Mammary epithelial cell (primary cell): Measurements from ENCODE around the gene IFNL4.

Source experiments
- EZH2 ChIP-seq: IDR thresholded peaks from 2 replicates; pipeline ENCODE4 v1.6.1; 2012; ENCODE audit warnings: low read length, inconsistent platforms, borderline replicate concordance
- TF ChIP-seq, protein P1 (sequence below), 2 donors: IDR thresholded peaks in 1 of 2; conservative IDR thresholded peaks in 1 of 2; 2 replicates each; pipeline ENCODE4 v1.5.1; 2011 to 2012; ENCODE audit warnings: inconsistent platforms in 2 of 2, low read length in 2 of 2, mild to moderate bottlenecking in 2 of 2, control low read depth in 1 of 2, low read depth in 1 of 2; ENCODE audit not compliant: insufficient read depth in 1 of 2; ENCODE audit errors: extremely low read depth in 1 of 2

DNA sequence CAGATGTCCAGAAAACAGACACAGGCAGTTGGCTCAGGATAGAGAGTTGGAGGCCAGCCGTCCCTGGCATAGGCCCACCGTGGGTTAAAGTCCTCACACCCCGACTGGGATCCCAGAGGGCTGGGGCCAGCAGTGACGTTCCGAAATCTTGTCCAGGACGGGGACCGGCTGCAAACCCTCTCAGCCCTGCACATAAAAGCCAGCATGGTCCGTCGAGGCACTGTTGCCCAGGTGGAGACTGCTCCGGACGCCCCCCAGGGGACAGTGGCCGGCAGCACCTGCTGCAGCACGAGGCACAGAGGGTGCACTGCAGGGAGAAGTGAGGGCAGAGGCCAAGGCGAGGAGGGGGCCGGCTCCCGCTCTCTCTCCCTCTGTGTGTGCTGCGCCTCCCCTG is 15.3 kb upstream of the IFNL4 start:
- TF ChIP-seq, protein P1, sequence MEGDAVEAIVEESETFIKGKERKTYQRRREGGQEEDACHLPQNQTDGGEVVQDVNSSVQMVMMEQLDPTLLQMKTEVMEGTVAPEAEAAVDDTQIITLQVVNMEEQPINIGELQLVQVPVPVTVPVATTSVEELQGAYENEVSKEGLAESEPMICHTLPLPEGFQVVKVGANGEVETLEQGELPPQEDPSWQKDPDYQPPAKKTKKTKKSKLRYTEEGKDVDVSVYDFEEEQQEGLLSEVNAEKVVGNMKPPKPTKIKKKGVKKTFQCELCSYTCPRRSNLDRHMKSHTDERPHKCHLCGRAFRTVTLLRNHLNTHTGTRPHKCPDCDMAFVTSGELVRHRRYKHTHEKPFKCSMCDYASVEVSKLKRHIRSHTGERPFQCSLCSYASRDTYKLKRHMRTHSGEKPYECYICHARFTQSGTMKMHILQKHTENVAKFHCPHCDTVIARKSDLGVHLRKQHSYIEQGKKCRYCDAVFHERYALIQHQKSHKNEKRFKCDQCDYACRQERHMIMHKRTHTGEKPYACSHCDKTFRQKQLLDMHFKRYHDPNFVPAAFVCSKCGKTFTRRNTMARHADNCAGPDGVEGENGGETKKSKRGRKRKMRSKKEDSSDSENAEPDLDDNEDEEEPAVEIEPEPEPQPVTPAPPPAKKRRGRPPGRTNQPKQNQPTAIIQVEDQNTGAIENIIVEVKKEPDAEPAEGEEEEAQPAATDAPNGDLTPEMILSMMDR (conservative IDR thresholded peaks at IDR 0.05 in 1 of 2, IDR thresholded peaks at IDR 0.05 in 1 of 2; ENCODE audit: extremely low read depth in 1 of 2, insufficient read depth in 1 of 2, low read depth in 1 of 2, low read length in 2 of 2), result no peak
- TF ChIP-seq EZH2, result peak; percentile 80
